GM19025 (cell line): ENCODE results near the gene FBXO10.

Experiments used
- ATAC-seq: cut with Tn5 transposase; IDR thresholded peaks from one replicate; pipeline ENCODE4 v1.9.1; 2021; ENCODE audit warnings: mild to moderate bottlenecking, low read depth, moderate library complexity; ENCODE audit not compliant: unreplicated experiment

Gene FBXO10

DNA sequence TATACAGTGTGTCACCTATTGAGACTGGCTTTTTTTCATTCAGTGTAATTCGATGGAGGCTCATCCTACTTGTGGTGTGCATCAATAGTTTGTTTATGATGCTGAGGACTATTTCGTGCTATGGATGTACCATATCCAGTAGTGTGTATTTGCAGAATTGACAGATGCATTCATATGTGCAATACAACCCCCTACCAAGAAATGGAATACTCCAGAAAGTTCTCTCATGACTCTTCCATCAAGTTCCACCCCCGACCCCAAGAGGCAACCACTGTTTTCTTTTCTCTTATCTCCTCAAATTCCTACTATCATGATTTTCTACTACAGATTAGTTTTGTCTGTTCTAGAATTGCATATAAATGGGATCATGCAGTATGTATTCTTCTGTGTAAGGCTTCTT lies 21.9 kb downstream of the FBXO10 start:
- no peak for ATAC-seq

- no peak for ATAC-seq
Observed at GRCh38 chr9:37551888-37552287, 24.3 kb downstream of the FBXO10 start.

- ATAC-seq = no peak
Observed at GRCh38 chr9:37551468-37551867, 24.7 kb downstream of the FBXO10 start.

- no peak for ATAC-seq
Observed at GRCh38 chr9:37550781-37551180, 25.4 kb downstream of the FBXO10 start.

- ATAC-seq = no peak
Observed at GRCh38 chr9:37549527-37549926, 26.7 kb downstream of the FBXO10 start.

DNA sequence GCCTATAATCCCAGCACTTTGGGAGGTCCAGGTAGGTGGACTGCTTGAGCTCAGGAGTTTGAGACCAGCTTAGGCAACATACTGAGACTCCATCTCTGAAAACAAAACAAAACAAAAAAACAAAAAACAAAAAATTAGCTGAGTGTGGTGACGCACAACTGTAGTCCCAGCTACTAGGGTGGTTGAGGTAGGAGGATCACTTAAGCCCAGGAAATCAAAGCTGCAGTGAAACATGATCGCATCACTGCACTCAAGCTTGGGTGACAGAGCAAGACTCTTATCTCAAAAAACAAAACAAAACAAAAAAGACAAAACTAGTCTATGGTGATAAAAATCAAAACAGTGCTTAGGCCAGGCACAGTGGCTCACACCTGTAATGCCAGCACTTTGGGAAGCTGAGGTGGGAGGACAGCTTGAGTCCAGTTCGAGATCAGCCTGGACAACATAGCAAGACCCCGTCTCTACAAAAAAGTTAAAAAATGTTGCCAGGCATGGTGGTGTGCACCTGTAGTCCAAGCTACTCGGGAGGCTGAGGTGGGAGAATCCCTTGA lies 28.8 kb downstream of the FBXO10 start:
- no peak for ATAC-seq

DNA sequence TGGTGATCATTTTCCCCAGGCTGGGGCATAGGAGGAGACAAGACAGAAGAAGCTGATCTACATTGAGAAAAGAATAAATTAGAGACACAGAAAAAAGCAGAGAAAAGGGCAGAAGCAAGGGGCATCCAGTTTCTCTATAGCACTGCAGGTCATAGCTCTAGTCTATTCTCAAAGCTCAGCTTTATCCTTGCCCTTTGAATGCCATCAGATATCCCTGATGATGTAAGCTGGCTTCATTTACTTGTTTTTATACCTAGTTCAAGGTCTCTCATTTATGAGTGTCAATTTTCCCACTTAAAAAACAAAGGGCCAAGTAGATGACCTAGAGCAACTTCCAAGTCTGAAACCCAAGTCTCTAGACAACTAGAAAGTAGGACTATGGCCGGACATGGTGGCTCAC lies 32.7 kb downstream of the FBXO10 start:
- ATAC-seq = no peak

DNA sequence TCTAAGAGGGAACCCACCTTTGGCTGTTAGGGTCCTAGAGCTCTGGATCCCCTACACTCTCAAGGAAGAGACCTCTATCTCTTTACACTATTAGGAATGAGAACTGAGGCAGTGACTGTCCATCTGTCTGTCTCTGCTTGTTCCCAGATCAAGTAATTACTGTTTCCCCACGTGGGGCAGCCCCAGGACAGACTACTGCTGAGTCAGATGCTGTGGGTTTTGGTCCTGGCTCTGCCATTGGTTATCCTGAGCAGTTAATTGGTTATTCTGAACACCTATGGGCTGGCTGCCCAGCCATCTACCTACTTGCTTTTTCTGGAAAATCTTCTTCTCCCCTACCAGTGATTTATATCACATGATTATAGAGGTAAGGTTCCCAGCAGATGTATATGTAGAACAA lies 33.3 kb downstream of the FBXO10 start:
- ATAC-seq = no peak

GRCh38 chr9:37542488-37542887 lies 33.7 kb downstream of the FBXO10 start:
- no peak for ATAC-seq

DNA sequence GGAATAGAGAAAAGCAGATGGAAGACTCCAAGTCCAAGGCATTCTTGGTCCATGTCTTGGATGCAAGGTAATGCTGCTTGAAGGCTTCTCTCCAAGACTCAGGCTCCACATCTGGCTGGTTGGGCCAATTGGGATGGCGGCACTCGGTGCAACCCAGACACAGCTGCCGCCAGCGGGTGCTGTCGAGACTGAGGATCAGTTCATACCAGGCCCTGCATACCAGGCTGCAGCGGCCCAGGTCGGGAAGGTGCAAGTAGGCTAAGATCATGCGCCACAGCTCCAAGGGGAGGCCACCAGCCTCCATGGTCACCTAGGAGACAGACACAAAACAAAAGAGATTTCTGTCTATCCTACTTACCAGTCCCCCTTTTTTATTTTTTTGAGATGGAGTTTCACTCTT lies 34.7 kb downstream of the FBXO10 start:
- ATAC-seq = no peak

GRCh38 chr9:37540634-37541033 lies 35.5 kb downstream of the FBXO10 start:
- no peak for ATAC-seq

DNA sequence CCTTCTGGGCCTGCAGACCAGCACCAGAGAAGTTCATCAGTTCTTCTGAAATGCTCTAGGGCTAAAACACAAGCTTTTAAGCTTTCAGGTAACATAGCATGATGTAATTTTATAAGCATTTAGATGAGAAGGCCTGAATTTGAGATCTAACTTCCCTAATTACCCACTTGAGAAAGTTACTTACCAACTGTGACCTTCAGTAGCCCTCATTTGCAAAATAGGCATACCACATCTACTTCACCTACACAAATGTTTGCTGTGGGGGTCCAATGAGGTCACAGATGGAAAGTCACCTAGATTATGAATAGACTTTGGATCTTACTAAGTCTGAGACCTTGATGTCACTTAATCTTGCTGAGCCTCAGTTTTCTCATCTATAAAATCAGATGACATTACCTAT lies 36.5 kb downstream of the FBXO10 start:
- no peak for ATAC-seq

GRCh38 chr9:37538099-37538498 lies 38.1 kb downstream of the FBXO10 start:
- no peak for ATAC-seq

DNA sequence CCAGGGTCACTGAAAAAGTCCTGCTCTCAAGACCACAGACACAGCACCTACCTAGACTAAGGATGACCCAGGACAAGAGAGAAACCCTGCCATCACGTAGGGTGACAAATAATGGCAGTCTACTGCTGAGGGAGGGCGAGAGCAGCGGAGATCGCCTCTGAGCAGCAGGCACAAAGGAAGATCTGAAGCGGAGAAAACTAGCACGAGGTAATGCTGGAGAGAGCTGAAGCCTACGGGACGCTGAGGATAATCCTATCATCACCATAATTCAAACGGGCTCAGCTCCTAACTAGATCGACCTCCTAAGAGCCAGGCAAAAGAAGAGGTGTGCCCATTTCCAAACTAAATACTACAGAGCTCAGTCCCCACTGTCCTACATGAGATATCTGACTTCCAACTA lies 41.3 kb downstream of the FBXO10 start:
- no peak for ATAC-seq

DNA sequence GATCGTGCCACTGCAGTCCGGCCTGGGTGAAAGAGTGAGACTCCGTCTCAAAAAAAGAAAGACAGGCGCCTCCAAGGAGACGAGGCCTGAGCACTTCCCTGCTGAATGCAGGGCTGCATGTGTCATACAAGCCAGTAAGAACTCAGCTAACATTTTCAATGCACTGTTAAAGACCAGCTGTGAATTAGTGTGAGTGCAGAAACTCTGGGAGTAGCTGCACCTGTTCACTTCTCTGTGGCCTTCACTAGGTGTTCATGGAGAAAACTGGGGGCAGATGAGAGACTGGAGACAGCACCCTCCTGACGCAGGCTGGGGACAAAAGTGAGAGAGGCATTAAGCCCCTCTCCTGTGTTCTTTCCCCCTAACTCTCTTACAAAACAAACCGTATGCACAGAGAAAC lies 41.8 kb downstream of the FBXO10 start:
- no peak for ATAC-seq

- no peak for ATAC-seq
Observed at GRCh38 chr9:37531699-37532098, 44.5 kb downstream of the FBXO10 start.

DNA sequence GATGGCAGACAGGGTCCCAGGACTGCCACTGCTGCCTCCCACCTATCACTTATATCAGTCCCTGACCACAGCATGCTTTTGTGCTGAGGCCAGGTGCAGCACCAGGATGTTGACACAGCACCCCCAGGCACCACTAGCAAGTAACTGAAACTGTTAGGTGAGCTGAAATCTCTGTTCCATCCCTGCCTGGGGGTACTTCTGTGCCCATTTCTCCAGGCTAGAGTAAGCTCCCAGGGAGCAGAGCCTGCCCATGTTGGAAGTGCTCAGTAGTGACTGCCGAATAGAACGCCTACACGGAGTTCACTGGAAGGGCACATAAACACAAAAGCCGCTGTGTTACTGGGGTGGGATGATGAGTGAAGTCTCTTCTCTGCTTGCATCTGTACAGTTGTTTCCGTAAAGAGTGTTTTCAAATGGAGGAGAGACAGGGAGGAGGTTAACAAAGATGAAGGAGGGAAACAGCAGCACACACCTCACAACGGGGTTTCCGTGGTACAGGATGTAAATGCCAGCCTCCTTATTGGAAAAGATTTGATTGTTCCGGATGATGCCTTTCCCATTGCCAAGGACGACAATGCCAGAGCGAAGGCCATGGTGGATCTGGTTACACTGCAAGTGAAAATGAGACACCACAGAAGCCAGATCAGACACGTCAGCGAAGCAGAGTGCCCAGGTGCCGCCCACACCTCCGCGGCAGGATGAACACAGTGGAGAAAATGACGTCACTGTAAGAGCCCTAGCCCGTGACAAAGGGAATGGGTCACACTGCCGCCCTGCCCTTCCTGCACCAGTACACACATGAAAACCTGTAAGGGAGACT lies 47.3 kb downstream of the FBXO10 start:
- ATAC-seq = no peak

GRCh38 chr9:37523916-37524315 lies 52.3 kb downstream of the FBXO10 start:
- ATAC-seq = no peak

GRCh38 chr9:37522971-37523370 lies 53.2 kb downstream of the FBXO10 start:
- no peak for ATAC-seq

GRCh38 chr9:37521111-37521510 lies 55.1 kb downstream of the FBXO10 start:
- ATAC-seq = no peak

DNA sequence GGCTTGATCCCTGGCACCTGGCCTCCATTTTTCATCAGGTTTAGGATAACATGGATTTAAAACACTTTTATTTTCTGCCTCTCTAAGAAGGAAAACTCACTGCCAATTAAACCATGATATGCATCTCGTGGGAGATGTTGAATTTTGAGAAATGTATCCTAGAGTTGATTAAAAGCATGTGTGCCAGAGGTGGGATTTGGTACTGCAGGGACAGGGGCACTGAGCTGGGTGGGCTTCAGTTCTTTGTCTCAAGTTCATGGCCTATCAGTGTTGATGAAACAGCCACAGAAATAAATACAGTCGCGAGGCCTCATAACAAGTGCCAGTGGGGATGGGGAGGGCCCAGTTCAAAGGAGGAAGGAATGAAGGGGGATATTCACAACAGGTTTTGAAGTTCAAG lies 55.5 kb downstream of the FBXO10 start:
- ATAC-seq = no peak

DNA sequence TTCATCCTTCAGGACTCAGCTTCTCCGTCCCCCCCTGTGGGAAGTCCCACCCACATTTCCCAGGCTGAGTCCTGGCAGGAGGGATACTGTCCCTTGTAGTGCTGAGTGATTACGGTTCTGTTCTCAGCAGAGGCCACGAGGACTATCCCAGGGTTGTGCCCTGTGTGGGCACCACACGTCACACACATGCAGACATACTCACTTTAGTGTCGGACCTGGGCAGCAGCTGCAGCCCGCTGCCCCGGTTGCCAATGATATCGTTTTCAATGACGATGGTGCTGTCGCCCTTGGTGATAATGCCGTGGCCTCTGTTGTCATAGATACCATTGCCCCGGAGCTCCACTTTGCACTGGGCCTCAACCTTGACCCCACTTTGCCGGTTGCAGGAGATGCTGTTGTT lies 58.3 kb downstream of the FBXO10 start:
- no peak for ATAC-seq
